WERI-Rb-1 (cell line): ENCODE results near the gene DDX23.
"Not testable (repeated sequence)": the region's sequence is repeated elsewhere in the genome, so short reads cannot be mapped to it uniquely, and the experiment has no call there.

Experiments used
- DNase-seq: peaks from one replicate; pipeline ENCODE4 v3.0.0-alpha.2; 2020
- H3K27ac ChIP-seq: fragments of 250-450 bp; sonication (Bioruptor Pico); 2 replicates; pipeline ENCODE4 v1.5.1; 2020; ENCODE audit warnings: mild to moderate bottlenecking, moderate library complexity
- H3K27me3 ChIP-seq: fragments of 250-450 bp; sonication (Bioruptor Pico); 2 replicates; pipeline ENCODE4 v1.5.1; 2021; ENCODE audit warnings: mild to moderate bottlenecking, low read depth, moderate library complexity; ENCODE audit not compliant: insufficient read depth, severe bottlenecking
- H3K36me3 ChIP-seq: fragments of 250-450 bp; sonication (Bioruptor Pico); 2 replicates; pipeline ENCODE4 v1.5.1; 2020; ENCODE audit warnings: mild to moderate bottlenecking, moderate library complexity
- H3K4me3 ChIP-seq: 2 replicates; pipeline ENCODE4 v1.5.1; 2011; ENCODE audit warnings: low read depth, mild to moderate bottlenecking, control low read depth, low read length
- H3K9me3 ChIP-seq: fragments of 250-450 bp; sonication (Bioruptor Pico); 2 replicates; pipeline ENCODE4 v1.5.1; 2021; ENCODE audit warnings: mild to moderate bottlenecking, moderate library complexity; ENCODE audit not compliant: severe bottlenecking
- CTCF ChIP-seq: IDR thresholded peaks from 2 replicates; pipeline ENCODE4 v1.5.1; 2011; ENCODE audit warnings: low read depth, mild to moderate bottlenecking, control low read depth, inconsistent platforms, low read length

The DDX23 gene

GRCh38 chr12:48861111-48861510 lies 9.1 kb upstream of the DDX23 start:
- no peak for DNase-seq
- no peak overlapping the region for H3K27ac ChIP-seq
- H3K4me3 ChIP-seq = no peak overlapping the region
- H3K36me3 ChIP-seq = no peaks in the 10 kb centered on the region
- H3K9me3 ChIP-seq = no peaks in the 10 kb centered on the region
- H3K27me3 ChIP-seq = no peaks in the 10 kb centered on the region
- no peak for TF ChIP-seq CTCF

GRCh38 chr12:48860236-48860635 lies 8.3 kb upstream of the DDX23 start:
- H3K9me3 ChIP-seq, H3K27ac ChIP-seq, H3K27me3 ChIP-seq, H3K4me3 ChIP-seq, DNase-seq, H3K36me3 ChIP-seq: not testable (repeated sequence)

- no peaks in the 10 kb centered on the region for H3K27me3 ChIP-seq
- no peaks in the 10 kb centered on the region for H3K36me3 ChIP-seq
- no peak for TF ChIP-seq CTCF
- H3K4me3 ChIP-seq = no peak overlapping the region
- no peaks in the 10 kb centered on the region for H3K9me3 ChIP-seq
- no peak overlapping the region for H3K27ac ChIP-seq
- DNase-seq = no peak
Observed at GRCh38 chr12:48859607-48860006, 7.6 kb upstream of the DDX23 start.

GRCh38 chr12:48858043-48858442 lies 6.1 kb upstream of the DDX23 start:
- no peak for TF ChIP-seq CTCF
- H3K4me3 ChIP-seq = no peak overlapping the region
- no peak overlapping the region for H3K27ac ChIP-seq
- no peak for DNase-seq
- no peaks in the 10 kb centered on the region for H3K36me3 ChIP-seq
- no peaks in the 10 kb centered on the region for H3K9me3 ChIP-seq
- H3K27me3 ChIP-seq = no peaks in the 10 kb centered on the region

GRCh38 chr12:48857278-48857994 lies 5.5 kb upstream of the DDX23 start:
- Histone ChIP-seq H3K4me3 (no peak overlapping the region), H3K36me3 (no peaks in the 10 kb centered on the region), H3K27me3 (no peaks in the 10 kb centered on the region), H3K27ac (no peak overlapping the region), H3K9me3 (no peaks in the 10 kb centered on the region)
- TF ChIP-seq CTCF = no peak
- DNase-seq = no peak

- H3K9me3 ChIP-seq = no peaks in the 10 kb centered on the region
- peaks cover 2% of the 10 kb centered on the region for H3K36me3 ChIP-seq
- H3K4me3 ChIP-seq = no peak overlapping the region
- TF ChIP-seq CTCF = no peak
- H3K27me3 ChIP-seq = no peaks in the 10 kb centered on the region
- no peak overlapping the region for H3K27ac ChIP-seq
- DNase-seq = no peak
Observed at GRCh38 chr12:48856379-48856778, 4.4 kb upstream of the DDX23 start.

- not testable (repeated sequence) for H3K9me3 ChIP-seq, H3K4me3 ChIP-seq, H3K27ac ChIP-seq, DNase-seq, H3K27me3 ChIP-seq, H3K36me3 ChIP-seq
Observed at GRCh38 chr12:48854932-48855331, 3.0 kb upstream of the DDX23 start.
